Measurements from ENCODE around the gene SOX1. TPM values are rescaled to one million over a fixed set of nuclear protein-coding genes. Genes with fewer than 3 reads are reported as not detected.

The SOX1 gene
- total RNA-seq, 1 donor from 2014 or later: 41.4 TPM

DNA sequence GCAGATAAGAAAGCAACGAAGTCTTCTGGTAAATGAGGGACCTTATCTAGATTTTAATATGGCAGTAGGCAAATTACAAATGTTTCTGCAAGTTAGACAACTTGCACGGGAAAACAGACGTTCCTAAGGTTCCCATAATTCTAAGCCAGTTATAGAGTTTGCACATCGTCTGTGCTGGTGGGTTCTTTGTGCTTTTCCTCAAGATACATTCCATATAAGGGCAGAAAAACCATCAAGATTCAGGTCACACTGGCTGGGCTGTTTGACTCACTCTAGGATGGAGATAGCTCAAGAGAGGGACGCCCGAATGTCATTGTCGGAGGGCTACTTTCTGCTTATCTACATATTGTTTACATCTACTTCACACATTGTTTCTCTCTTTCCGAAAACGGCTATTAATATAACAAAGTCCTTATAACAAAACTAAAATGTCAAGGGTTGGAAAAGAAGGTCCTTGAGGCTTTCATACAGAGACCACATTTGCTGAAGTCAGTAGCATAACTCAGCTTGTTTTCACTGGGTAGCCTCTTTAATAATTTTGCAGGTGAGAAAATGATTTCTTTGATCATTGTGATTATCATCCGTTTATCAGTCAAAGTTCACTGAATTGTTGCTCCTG, 44.4 kb downstream of the SOX1 start:
- H3K27me3 Mint-ChIP-seq (ENCODE audit: low read depth): peaks cover 10% of the 10 kb centered on the region
- H3K4me3 Mint-ChIP-seq: no peak overlapping the region
- TF ChIP-seq, protein P1, sequence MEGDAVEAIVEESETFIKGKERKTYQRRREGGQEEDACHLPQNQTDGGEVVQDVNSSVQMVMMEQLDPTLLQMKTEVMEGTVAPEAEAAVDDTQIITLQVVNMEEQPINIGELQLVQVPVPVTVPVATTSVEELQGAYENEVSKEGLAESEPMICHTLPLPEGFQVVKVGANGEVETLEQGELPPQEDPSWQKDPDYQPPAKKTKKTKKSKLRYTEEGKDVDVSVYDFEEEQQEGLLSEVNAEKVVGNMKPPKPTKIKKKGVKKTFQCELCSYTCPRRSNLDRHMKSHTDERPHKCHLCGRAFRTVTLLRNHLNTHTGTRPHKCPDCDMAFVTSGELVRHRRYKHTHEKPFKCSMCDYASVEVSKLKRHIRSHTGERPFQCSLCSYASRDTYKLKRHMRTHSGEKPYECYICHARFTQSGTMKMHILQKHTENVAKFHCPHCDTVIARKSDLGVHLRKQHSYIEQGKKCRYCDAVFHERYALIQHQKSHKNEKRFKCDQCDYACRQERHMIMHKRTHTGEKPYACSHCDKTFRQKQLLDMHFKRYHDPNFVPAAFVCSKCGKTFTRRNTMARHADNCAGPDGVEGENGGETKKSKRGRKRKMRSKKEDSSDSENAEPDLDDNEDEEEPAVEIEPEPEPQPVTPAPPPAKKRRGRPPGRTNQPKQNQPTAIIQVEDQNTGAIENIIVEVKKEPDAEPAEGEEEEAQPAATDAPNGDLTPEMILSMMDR (conservative IDR thresholded peaks at IDR 0.05): no peak
- DNase-seq (ENCODE audit: low read depth, low spot score): no peak
- no peaks in the 10 kb centered on the region for H3K36me3 Mint-ChIP-seq (ENCODE audit: low read depth)
- no peaks in the 10 kb centered on the region for H3K9me3 Mint-ChIP-seq
- H3K4me1 Mint-ChIP-seq: peaks cover 56% of the 10 kb centered on the region
- no peak overlapping the region for H3K27ac Mint-ChIP-seq (ENCODE audit: unreplicated experiment)

DNA sequence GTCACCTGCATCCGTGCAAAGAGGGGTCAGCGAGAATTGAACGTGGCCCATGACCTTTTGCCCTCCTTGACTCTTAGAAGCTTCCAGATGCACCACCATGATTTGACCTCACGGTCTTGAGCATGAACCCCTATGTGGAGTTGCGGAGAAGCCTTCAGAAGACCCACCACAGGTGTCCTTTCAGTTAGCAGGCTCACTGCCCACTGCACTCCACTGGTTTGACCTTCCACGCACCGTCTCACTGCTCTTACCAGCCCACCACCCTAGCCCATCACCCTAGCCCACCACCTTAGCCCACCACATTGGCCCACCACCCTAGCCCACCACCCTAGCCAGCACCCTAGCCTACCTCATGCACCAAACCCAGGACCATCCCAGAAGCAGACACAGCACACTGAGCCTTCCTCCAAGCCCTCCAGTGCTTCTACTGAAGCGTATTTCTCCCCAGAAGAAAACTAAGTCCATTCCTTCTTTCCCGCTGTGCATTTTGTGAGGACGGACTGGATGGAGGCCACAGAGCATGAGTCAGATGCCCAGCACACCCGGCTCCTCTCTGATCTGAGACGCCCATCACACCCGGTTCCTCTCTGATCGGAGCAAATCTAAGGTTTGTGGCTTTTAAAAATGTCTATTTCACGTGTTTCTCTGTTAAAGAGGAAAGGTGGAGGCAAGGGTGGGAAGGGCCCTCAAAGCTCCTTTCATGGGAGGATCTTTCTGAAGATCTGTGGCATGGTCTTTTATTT, 45.8 kb downstream of the SOX1 start:
- Mint-ChIP-seq H3K4me1 (peaks cover 42% of the 10 kb centered on the region), H3K27ac (ENCODE audit: unreplicated experiment) (no peak overlapping the region), H3K9me3 (no peaks in the 10 kb centered on the region), H3K4me3 (no peak overlapping the region), H3K27me3 (ENCODE audit: low read depth) (peaks cover 4% of the 10 kb centered on the region), H3K36me3 (ENCODE audit: low read depth) (no peaks in the 10 kb centered on the region)
- TF ChIP-seq, protein P1 (conservative IDR thresholded peaks at IDR 0.05): no peak
- no peak for DNase-seq (ENCODE audit: low read depth, low spot score)

DNA sequence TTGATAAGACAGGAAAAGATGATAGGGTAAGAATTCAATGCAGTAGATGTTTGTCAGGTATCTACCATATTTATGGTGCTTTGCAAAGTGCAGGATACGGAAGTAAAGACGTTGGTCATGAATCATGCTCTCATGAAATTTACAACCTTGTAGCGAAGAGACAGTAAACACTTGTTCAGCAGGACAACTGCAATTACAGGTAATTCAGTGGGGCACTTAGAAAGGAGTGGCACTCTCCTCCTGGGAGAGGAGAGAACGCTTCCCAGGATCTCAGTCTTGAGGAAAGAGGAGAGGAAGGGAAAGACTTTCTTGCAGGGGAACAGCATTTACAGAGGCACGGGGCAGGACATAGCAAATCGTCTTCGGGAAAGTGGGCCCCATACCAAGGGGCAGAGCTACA, 46.4 kb downstream of the SOX1 start:
- Mint-ChIP-seq H3K27me3 (ENCODE audit: low read depth) (peaks cover 4% of the 10 kb centered on the region), H3K4me1 (peaks cover 41% of the 10 kb centered on the region), H3K36me3 (ENCODE audit: low read depth) (no peaks in the 10 kb centered on the region), H3K27ac (ENCODE audit: unreplicated experiment) (no peak overlapping the region), H3K4me3 (no peak overlapping the region), H3K9me3 (no peaks in the 10 kb centered on the region)
- TF ChIP-seq, protein P1 (conservative IDR thresholded peaks at IDR 0.05): no peak
- DNase-seq (ENCODE audit: low read depth, low spot score): no peak

DNA sequence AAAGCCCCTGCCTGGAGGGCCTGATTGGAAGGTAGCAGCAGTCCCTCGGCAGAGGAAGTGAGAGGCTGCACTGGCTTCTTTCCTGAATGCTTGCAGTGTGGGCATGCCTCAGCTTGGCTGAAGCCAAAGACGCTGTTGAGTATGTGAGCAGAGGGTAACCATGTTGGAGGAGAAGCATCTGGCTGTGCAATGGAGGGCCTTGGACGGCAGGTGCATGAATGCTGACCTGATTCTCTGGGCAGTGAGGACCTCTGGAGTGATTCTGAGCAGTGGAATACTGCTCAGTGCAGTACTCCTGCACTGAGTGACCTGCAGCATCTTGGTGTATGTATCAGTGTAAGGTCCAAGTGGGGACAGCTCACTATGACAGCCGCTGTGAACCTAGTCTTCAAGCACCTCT, 46.9 kb downstream of the SOX1 start:
- TF ChIP-seq, protein P1 (conservative IDR thresholded peaks at IDR 0.05): no peak
- Mint-ChIP-seq H3K4me3 (no peak overlapping the region), H3K36me3 (ENCODE audit: low read depth) (no peaks in the 10 kb centered on the region), H3K27ac (ENCODE audit: unreplicated experiment) (no peak overlapping the region), H3K9me3 (no peaks in the 10 kb centered on the region), H3K4me1 (peaks cover 36% of the 10 kb centered on the region), H3K27me3 (ENCODE audit: low read depth) (no peaks in the 10 kb centered on the region)
- no peak for DNase-seq (ENCODE audit: low read depth, low spot score)

DNA sequence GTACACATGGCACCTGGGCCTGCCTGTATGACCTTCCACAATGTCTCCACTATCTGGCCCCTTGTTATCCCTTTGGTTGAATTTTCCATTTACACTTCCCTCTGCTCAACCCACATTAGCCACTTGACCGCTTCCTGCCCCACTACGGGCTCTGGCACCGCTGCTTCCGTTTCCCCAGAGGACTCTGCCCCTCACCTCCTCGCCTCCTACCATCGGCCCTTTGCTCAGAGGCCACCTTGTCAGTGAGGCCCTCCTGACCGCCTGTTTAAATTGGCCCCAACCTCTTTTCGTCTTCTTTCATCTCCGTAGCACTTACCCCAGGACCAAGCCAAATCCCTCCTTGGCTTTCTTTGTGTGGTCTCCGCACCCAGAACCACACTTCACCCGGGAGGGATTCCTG, 47.4 kb downstream of the SOX1 start:
- no peaks in the 10 kb centered on the region for H3K9me3 Mint-ChIP-seq
- no peak for DNase-seq (ENCODE audit: low read depth, low spot score)
- H3K4me1 Mint-ChIP-seq: peaks cover 35% of the 10 kb centered on the region
- no peak overlapping the region for H3K4me3 Mint-ChIP-seq
- no peaks in the 10 kb centered on the region for H3K36me3 Mint-ChIP-seq (ENCODE audit: low read depth)
- no peaks in the 10 kb centered on the region for H3K27me3 Mint-ChIP-seq (ENCODE audit: low read depth)
- TF ChIP-seq, protein P1 (conservative IDR thresholded peaks at IDR 0.05): no peak
- H3K27ac Mint-ChIP-seq (ENCODE audit: unreplicated experiment): no peak overlapping the region

All from neural crest cell (in vitro differentiated cells).